ENCODE measurements around the gene ADARB2. TPM values are rescaled to one million over a fixed set of nuclear protein-coding genes. Genes with fewer than 3 reads are reported as not detected.

ADARB2 gene
- total and polyA plus RNA-seq, 2 experiments from 2014 or later, result 2.0 to 5.0 TPM

DNA sequence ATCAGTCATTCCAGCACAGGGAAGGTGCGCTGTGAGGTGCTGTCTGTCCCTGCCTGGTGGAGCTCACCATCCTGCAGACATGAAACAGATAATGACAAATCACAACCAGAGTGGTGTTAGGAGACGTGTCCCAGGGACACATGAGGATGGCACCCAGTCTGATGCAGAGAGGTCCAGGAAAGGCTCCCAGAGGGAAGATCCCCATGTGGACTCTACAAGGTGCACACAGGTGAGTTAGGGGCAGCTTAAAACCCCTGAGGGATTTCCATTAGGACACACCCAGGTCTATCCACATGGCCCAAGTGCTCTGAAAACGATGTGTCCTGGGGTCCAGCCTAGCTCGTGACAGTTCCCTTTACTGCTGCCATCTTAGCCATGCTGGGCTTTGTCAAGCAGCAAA is 91.4 kb downstream of the ADARB2 start:
- no peak for DNase-seq (ENCODE audit: low spot score)
- TF ChIP-seq, protein P1, sequence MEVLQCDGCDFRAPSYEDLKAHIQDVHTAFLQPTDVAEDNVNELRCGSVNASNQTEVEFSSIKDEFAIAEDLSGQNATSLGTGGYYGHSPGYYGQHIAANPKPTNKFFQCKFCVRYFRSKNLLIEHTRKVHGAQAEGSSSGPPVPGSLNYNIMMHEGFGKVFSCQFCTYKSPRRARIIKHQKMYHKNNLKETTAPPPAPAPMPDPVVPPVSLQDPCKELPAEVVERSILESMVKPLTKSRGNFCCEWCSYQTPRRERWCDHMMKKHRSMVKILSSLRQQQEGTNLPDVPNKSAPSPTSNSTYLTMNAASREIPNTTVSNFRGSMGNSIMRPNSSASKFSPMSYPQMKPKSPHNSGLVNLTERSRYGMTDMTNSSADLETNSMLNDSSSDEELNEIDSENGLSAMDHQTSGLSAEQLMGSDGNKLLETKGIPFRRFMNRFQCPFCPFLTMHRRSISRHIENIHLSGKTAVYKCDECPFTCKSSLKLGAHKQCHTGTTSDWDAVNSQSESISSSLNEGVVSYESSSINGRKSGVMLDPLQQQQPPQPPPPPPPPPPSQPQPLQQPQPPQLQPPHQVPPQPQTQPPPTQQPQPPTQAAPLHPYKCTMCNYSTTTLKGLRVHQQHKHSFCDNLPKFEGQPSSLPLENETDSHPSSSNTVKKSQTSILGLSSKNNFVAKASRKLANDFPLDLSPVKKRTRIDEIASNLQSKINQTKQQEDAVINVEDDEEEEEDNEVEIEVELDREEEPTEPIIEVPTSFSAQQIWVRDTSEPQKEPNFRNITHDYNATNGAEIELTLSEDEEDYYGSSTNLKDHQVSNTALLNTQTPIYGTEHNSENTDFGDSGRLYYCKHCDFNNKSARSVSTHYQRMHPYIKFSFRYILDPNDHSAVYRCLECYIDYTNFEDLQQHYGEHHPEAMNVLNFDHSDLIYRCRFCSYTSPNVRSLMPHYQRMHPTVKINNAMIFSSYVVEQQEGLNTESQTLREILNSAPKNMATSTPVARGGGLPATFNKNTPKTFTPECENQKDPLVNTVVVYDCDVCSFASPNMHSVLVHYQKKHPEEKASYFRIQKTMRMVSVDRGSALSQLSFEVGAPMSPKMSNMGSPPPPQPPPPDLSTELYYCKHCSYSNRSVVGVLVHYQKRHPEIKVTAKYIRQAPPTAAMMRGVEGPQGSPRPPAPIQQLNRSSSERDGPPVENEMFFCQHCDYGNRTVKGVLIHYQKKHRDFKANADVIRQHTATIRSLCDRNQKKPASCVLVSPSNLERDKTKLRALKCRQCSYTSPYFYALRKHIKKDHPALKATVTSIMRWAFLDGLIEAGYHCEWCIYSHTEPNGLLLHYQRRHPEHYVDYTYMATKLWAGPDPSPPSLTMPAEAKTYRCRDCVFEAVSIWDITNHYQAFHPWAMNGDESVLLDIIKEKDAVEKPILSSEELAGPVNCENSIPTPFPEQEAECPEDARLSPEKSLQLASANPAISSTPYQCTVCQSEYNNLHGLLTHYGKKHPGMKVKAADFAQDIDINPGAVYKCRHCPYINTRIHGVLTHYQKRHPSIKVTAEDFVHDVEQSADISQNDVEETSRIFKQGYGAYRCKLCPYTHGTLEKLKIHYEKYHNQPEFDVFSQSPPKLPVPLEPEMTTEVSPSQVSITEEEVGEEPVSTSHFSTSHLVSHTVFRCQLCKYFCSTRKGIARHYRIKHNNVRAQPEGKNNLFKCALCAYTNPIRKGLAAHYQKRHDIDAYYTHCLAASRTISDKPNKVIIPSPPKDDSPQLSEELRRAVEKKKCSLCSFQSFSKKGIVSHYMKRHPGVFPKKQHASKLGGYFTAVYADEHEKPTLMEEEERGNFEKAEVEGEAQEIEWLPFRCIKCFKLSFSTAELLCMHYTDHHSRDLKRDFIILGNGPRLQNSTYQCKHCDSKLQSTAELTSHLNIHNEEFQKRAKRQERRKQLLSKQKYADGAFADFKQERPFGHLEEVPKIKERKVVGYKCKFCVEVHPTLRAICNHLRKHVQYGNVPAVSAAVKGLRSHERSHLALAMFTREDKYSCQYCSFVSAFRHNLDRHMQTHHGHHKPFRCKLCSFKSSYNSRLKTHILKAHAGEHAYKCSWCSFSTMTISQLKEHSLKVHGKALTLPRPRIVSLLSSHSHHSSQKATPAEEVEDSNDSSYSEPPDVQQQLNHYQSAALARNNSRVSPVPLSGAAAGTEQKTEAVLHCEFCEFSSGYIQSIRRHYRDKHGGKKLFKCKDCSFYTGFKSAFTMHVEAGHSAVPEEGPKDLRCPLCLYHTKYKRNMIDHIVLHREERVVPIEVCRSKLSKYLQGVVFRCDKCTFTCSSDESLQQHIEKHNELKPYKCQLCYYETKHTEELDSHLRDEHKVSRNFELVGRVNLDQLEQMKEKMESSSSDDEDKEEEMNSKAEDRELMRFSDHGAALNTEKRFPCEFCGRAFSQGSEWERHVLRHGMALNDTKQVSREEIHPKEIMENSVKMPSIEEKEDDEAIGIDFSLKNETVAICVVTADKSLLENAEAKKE (CRISPR knock-in tag; IDR thresholded peaks at IDR 0.05), result no peak
- TF ChIP-seq POLR2AphosphoS5 (IDR thresholded peaks at IDR 0.05; ENCODE audit: low read depth), result no peak
- no peaks in the 10 kb centered on the region for H3K36me3 Mint-ChIP-seq (ENCODE audit: low read depth)

DNA sequence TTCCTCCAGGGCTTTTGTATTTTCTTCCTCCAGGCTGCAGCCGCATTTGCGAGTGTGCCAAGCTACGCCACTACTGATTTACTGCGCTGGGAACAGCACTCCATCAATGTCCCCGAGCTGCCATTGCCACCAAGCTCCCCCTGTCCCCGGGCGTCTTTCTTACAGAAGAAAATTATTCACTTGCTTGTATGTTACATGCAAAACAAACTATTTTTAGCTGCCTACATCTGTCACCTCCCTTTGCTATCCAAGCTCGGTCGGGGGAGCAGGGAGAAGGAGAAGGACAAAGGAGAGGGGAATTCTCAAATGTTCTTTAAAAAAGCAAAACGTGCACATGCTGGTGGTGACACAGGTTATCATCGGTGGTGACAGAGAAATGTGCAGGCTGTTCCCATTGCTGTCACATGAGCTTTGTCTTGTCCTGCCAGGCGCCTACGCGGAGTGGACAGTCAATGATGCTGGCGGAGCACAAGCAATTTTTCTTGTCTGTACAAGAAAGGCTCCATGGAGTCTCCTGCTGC is 93.1 kb downstream of the ADARB2 start:
- H3K27me3 ChIP-seq (ENCODE audit: insufficient read depth), result no peaks in the 10 kb centered on the region
- no peak overlapping the region for H3K4me3 Mint-ChIP-seq
- H3K27ac Mint-ChIP-seq, result no peak overlapping the region
- no peaks in the 10 kb centered on the region for H3F3A ChIP-seq (replicated peaks; ENCODE audit: low read depth)
- no peaks in the 10 kb centered on the region for H3K79me2 ChIP-seq (replicated peaks; ENCODE audit: insufficient read depth)
- no peaks in the 10 kb centered on the region; the same call in 1 of the 2 replicates for H4K20me1 ChIP-seq (replicated peaks; ENCODE audit: insufficient read depth)
- H3K4me2 ChIP-seq, result no peak overlapping the region
- no peak overlapping the region for H3K4me3 ChIP-seq
- H3K4me1 ChIP-seq (ENCODE audit: insufficient read depth), result no peaks in the 10 kb centered on the region
- H2AFZ ChIP-seq, result no peak overlapping the region
- no peaks in the 10 kb centered on the region for H3K36me3 ChIP-seq (ENCODE audit: insufficient read depth)
- peaks cover 13% of the 10 kb centered on the region for H3K27me3 Mint-ChIP-seq (ENCODE audit: insufficient read depth, low read depth, poor library complexity)
- 0 out of 2 replicates have a peak, but pooled peaks cover 4% of the 10 kb centered on the region for H3K9me2 ChIP-seq (ENCODE audit: insufficient read depth)
- no peaks in the 10 kb centered on the region for H3K9me3 Mint-ChIP-seq
- no peak for DNase-seq (ENCODE audit: low spot score)
- no peak overlapping the region for H3K27ac ChIP-seq (ENCODE audit: low read depth)
- no peaks in the 10 kb centered on the region for H3K36me3 Mint-ChIP-seq (ENCODE audit: low read depth)
- H3K4me1 Mint-ChIP-seq, result no peaks in the 10 kb centered on the region; the same call in 2 of the 3 replicates
- no peak for ATAC-seq
- TF ChIP-seq, protein P1 (CRISPR knock-in tag; IDR thresholded peaks at IDR 0.05), result no peak
- no peak for TF ChIP-seq ETS1 (IDR thresholded peaks at IDR 0.05)

More for the DNA sequence above, 91.4 kb downstream of the ADARB2 start:
- ATAC-seq, result no peak
- H4K20me1 ChIP-seq (replicated peaks; ENCODE audit: insufficient read depth), result no peaks in the 10 kb centered on the region; the same call in 1 of the 2 replicates
- no peak overlapping the region for H2AFZ ChIP-seq
- H3K27ac ChIP-seq (ENCODE audit: low read depth), result no peak overlapping the region
- no peaks in the 10 kb centered on the region for H3K36me3 ChIP-seq (ENCODE audit: insufficient read depth)
- H3K4me1 ChIP-seq (ENCODE audit: insufficient read depth), result no peaks in the 10 kb centered on the region
- H3K4me2 ChIP-seq, result no peak overlapping the region
- H3K79me2 ChIP-seq (replicated peaks; ENCODE audit: insufficient read depth), result no peaks in the 10 kb centered on the region
- Mint-ChIP-seq H3K27ac (no peak overlapping the region), H3K9me3 (no peaks in the 10 kb centered on the region), H3K4me1 (no peaks in the 10 kb centered on the region; the same call in 2 of the 3 replicates), H3K27me3 (ENCODE audit: insufficient read depth, low read depth, poor library complexity) (peaks cover 8% of the 10 kb centered on the region), H3K4me3 (no peak overlapping the region)
- no peaks in the 10 kb centered on the region for H3F3A ChIP-seq (replicated peaks; ENCODE audit: low read depth)
- H3K4me3 ChIP-seq, result no peak overlapping the region
- no peaks in the 10 kb centered on the region for H3K27me3 ChIP-seq (ENCODE audit: insufficient read depth)
- H3K9me2 ChIP-seq (ENCODE audit: insufficient read depth), result 0 out of 2 replicates have a peak, but pooled peaks cover 4% of the 10 kb centered on the region
